HG03571 (cell line): ENCODE data around the gene PALLD.

ENCODE experiments used
- ATAC-seq: cut with Tn5 transposase; IDR thresholded peaks from one replicate; pipeline ENCODE4 v1.9.1; 2021; ENCODE audit not compliant: unreplicated experiment

Gene PALLD

DNA sequence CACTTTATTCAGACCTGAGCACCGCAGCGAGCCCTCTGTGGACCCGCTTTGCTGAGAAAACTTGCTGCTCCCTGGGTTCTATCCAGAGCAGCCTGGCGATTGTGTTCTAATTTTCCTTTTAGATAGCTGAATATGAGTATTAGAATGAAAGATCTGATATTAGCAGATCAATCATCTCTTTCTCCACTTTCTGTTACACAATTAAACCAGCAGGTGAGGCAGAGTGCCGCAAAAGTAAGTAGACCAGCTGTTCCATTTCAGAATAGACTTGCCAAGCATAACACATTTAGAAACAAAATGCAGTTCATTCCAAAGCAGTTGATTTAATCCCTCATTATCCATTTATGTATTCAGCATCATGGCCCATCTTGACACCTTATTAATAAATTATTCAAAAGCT is 58.6 kb downstream of the PALLD start:
- ATAC-seq, result no peak

GRCh38 chr4:168557658-168558057 is 60.8 kb downstream of the PALLD start:
- no peak for ATAC-seq

GRCh38 chr4:168558599-168558998 is 61.7 kb downstream of the PALLD start:
- no peak for ATAC-seq

DNA sequence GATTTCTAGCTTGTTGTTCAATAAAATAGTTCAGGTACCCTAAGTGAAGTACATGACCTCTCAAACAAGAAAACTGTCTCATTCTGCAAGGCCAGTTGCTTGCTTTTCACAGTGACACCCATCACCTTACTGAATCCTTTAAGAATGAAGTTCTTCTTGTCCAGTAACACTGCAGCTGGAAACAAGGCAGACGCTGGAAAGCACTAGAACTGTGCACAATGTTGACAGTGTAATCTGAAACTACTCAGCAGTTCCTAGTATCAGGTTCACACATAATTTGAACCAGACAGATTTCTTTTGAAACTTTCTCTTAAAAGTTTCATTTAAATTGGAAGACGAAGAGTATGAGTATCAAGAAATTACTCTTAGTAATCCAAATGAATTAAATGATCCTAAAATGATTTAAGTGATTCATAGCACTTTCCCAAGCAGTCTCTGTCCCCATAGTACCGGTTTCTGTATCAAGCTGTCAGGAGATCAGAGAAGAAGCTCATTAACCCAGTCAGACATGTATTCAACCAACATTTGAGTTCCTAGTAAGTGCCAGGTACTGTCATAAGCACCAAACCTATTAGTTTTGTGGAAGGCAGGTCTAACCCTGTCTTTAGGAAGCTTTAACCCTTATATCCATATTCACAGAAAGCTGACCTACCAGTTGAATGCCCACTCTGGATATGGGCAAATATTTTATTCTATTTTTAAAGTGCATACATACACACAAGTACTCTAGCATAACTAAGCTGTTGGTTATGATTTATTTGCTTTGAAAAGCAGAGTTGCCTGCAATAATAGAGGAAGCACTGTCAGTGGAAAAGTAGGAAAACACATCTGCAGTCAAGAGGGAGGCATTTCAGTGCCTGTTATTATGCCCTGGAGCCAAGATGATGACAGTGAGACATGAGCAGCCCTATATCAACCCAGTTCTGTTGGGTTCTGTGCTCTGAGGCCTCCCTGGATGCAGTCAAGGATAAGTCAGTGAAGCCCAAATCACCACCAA is 63.6 kb downstream of the PALLD start:
- ATAC-seq, result no peak

DNA sequence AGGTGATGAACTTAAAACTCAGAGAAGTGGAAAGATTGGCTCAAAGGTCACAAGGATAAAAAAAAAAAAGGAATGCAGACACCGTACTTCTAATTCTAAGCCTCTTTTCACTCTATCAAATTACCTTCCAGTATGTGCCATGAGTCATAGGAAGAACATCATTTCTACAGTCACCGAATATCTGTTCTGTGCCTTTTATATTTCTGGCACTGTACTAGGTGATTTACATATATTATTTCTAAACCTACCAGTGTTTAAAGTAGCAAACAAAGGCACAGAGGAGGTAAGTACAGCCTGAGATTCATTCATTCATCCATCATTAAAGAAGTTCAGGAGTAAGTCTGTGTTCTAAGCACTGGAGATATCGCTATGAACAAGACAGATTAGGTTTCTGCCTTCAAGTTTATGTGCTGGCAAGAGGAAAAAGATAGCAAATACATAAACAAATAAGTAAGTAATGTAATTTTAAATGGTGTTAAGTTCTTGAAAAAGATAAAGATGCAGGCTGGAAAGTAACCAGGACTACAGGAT is 65.3 kb downstream of the PALLD start:
- ATAC-seq, result no peak

DNA sequence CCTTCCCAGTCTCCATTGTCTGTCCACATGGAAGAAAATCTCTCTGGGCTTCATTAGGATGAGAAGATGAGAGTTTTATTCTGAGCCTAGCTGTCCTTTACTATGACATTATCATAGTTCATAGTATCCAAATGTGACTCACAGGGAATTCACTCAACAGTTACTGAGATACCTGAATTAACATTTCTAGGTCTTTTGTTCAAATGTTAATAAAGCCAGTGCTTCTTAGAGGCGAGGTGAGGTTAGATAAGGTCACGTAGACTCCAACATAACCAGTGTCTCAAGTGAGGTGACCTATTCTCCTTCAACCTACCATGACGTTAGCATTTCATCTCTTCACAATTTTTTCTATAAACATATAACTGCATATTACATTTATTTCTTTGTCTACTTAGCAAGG is 67.2 kb downstream of the PALLD start:
- no peak for ATAC-seq

- no peak for ATAC-seq
Observed at GRCh38 chr4:168565130-168565529, 68.3 kb downstream of the PALLD start.

DNA sequence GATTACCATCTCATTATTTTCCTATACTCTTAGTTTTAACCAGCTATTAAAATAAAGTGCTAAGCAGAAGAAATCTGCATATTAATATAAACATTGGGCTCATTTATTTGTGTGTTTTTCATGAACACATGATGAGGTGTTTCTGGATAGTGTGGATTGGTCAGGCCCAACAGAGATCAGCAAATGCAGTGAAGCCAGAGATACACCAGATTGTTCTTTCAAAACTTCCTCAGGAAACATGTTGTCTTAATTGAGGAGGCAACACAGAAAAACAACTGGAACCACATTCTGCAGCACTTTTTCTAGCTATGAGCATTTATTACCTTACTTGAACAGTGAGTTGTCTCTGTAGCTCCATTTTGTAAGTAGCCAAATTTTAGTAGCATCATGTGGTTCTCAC is 69.9 kb downstream of the PALLD start:
- ATAC-seq, result no peak

DNA sequence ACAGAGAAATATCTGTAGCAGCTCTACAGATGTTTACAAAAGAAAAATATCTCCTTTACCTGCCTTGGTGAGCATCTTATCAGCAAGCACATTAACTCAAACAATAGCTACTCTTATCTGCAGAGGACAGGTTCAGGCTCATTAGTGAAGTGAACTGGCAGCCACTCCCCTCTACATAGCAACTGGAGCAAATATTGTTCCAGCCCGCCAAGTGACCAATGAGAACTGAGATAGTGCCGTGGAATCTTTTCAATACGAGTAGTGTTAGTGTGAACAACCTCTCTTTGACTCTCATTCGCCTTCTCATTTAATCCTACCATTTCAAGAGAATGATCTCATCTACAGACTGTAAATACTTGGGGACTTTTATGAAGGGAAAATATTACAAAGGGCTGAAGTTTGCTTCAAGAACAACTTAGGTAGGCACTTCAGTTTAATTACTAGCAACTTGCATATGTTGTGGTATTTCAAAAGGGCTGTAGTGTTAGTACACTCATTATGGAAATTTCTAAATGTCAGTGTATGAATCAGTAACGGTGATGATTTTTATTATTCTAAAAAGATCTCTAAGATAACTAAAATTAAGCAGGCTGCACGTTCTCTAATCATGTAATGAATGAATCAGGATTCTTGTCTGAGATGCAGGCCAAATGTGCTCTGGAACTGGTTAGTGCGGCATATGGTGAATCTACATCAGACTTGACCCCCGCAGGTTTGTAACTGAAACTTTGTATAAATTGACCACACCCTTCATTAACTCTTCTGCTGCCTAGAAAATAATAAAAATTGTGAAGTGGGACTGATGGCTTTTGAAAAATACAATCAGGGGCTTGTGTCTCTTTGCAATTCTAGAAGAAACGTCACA is 72.4 kb downstream of the PALLD start:
- no peak for ATAC-seq

DNA sequence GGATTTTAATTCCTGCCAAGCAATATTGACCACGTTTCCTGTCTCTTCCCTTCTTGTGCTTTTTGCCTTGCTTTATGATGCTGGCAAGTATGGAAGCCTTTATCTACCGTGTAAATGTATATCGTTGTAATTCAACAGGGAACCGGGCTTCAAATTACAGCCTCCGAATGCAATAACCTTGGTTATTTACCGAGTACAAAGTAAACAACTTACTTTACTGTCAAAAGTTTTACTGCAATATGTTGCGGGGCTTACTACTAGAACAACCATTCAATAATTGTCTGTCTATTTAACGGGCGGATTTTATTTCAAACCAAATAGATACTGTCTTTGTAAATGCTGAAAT is 73.1 kb downstream of the PALLD start:
- no peak for ATAC-seq

DNA sequence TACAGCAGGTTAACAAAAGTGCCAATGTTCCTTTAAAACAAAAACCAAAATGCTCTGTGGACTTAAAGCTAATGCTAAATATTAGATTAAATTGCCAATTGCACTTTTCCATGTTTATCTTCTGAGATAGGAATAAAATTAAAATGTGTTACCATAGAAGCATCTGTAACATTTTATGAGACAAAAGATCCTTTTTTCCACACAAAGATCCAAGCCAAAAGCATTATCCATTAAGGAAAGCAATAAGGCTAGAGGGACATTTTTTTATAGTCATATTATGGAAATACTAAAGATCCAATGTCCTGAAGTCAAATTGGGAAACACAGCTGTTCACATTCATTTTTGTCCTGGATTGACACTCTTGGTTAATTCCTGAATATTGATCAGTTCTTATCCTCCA is 73.6 kb downstream of the PALLD start:
- no peak for ATAC-seq

DNA sequence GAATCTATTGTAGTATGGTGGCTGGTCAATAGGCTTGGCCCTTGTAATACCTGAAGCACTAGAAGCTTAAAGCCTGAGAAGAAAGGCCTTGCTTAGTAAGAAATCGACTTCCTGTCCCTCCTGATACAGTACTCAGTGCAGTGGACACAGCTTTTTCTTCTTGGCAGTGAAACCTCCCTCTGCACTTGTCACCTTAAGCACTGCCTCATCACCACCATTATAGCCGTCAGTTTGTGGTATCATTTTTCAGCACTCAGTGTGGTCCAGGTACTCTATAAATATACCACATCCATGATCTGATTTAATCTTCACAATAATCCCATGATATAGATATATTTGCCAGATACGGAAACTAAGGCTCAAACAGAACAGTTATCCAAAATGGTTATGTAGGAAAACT is 75.2 kb downstream of the PALLD start:
- ATAC-seq, result no peak

- ATAC-seq, result no peak
Observed at GRCh38 chr4:168573870-168574269, 77.0 kb downstream of the PALLD start.

DNA sequence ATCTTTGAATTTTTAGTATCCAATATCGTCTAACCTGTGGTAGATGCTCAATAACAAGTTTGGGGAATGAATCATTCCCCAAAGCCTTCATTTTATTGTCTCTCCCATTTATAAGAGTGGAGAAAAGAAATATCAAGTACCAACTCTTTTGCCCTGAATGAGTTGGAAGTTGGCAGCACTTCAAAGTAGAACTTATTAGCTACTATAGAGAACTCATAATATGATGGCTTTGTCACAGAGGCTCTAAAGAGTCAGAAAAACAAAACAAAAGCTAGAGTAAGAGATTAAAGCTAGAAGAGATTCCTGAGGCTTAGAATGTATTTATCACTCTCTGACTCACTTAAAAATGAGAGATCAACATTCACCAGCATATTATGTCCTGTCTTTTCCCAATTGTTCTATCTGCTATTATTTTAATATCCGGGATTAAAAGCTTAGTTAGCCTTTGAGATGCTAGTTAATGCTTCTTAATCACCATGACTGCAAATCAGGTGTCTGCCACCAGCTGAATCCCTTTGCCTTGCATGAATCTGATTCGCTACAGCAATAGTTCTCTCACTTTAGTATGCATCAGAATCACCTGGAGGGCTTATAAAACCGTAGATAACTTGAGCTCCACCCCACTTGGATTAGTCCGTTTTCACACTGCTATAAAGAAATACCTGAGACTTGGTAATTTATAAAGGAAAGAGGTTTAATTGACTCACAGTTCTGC is 77.9 kb downstream of the PALLD start:
- no peak for ATAC-seq

GRCh38 chr4:168575473-168575872 is 78.6 kb downstream of the PALLD start:
- no peak for ATAC-seq

DNA sequence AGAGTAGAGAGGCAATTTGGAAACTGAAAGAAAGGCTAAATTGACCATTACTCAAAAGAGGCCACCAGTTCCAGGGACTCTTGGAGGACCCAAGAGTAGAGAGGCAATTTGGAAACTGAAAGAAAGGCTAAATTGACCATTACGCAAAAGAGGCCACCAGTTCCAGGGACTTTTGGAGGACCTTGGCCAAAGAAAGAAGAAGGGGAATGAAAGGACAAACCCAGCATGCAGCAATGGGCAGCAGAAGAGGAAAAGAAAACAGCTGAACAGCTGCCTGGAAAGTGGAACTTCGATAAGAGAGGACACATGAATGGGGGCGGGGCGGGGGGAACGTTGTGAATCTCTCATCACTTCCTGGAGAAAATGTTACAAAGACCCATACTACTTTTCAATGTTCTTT is 80.8 kb downstream of the PALLD start:
- no peak for ATAC-seq

- ATAC-seq, result no peak
Observed at GRCh38 chr4:168580228-168580627, 83.4 kb downstream of the PALLD start.

DNA sequence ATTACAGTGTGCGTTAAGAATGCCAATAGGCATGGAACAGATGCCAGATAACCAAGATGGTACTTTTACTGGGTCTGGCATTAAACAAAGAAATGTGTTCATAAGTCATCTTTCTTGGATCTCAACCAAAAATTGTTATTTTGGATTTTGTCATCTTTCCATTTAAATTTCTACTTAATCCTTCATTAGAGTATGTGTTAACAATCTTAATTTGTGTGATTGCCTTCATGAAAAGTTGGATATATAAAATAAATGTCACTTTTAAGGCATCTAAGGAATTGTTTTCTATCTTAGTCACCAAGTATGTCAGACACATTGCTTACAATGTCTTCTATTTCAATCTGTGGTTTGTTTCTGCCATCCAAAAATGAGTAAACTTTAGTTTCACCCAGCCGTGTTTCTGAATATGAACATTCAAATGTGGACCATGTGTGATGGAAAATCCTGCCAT is 87.5 kb downstream of the PALLD start:
- no peak for ATAC-seq

GRCh38 chr4:168585168-168586091 is 88.6 kb downstream of the PALLD start:
- ATAC-seq, result peak; percentile 81

DNA sequence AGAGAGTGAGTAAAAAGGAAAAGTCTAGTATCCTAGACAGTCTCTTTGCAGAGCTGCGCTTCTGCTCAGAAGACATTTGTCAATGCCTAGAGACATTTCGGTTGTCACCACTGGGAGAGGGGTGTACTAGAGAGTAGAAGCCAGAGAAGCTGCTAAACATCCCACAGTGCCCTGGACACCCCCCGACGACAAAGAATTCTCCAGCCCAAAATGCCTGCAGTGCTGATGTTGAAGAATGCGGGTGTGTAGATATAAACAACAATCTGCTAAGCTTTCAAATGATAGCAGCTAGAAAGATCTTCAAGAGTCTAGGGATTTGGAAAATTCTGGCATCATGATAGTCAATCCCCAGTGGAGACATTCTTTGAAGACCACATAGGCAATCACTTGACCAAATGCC is 90.1 kb downstream of the PALLD start:
- no peak for ATAC-seq
